Mesodermal cell (in vitro differentiated cells): ENCODE results near the gene AMDHD1.

ENCODE experiments used
- H3K27ac ChIP-seq: 2 replicates; pipeline ENCODE4 v1.7.0; 2013; ENCODE audit warnings: mild to moderate bottlenecking, low read depth, low read length, moderate library complexity; ENCODE audit not compliant: severe bottlenecking
- H3K36me3 ChIP-seq: 2 replicates; pipeline ENCODE4 v1.7.1; 2013; ENCODE audit warnings: mild to moderate bottlenecking, low read length, moderate library complexity; ENCODE audit not compliant: control insufficient read depth, insufficient read depth
- H3K4me1 ChIP-seq: one replicate; pipeline ENCODE4 v1.7.1; 2013; ENCODE audit warnings: mild to moderate bottlenecking, low read length; ENCODE audit not compliant: insufficient read depth, control insufficient read depth, poor library complexity, severe bottlenecking
- H3K4me3 ChIP-seq: 2 replicates; pipeline ENCODE4 v1.7.0; 2013; ENCODE audit warnings: low read length, control low read depth, mild to moderate bottlenecking; ENCODE audit not compliant: insufficient read depth, poor library complexity, severe bottlenecking; ENCODE audit errors: extremely low read depth
- H3K9me3 ChIP-seq: 2 replicates; pipeline ENCODE4 v1.7.1; 2013; ENCODE audit warnings: mild to moderate bottlenecking, low read length, moderate library complexity; ENCODE audit not compliant: control insufficient read depth
- WGBS, 2 experiments: methylation state at CpG; one replicate each; pipeline ENCODE4 v1.1.5; 2013; ENCODE audit warnings: missing lambda C conversion rate in 2 of 2; ENCODE audit not compliant: insufficient coverage in 2 of 2; 5-methylcytosine and 5-hydroxymethylcytosine counted together

AMDHD1 gene

GRCh38 chr12:95995238-95996031 lies 52.3 kb downstream of the AMDHD1 start:
- H3K4me1 ChIP-seq: peaks cover 3% of the 10 kb centered on the region
- H3K4me3 ChIP-seq: no peak overlapping the region
- WGBS, 2 experiments: 92 to 95% methylated on average over 22 to 24 of the region's 29 CpGs
- no peak overlapping the region for H3K27ac ChIP-seq
- no peaks in the 10 kb centered on the region for H3K36me3 ChIP-seq
- H3K9me3 ChIP-seq: no peaks in the 10 kb centered on the region

DNA sequence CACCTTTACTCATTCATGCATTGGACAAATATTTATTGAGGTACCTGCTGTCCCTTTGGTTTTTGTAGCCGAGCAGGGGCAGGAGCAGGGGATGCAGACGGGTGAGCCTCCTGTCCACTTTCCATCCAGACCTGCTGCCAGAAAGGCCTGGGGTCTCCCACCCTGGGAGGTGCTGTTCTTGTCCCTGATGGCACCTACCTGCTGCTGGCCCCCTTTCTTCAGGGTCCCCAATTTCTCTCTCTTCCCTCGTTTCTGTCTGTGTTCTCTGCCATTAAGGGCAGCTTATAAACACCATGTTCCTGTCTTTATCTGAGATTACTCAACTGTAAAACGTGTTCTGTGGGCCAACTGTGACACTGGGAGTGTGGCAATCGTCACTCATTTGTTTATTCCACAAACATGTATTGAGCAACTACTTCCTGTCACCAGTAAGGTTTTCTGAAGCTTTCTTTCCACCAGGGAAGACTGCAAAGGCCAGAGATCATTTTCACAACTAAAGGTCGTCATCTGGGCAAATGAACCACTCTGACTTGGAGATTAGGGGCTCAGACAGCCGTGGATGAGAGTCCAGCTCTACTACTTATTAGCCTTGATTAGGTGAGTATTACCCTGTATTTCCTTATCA lies 53.0 kb downstream of the AMDHD1 start, which contains the start of gene HAL:
Gene HAL (minus strand): TSS at position 311 of the 625 bp plus-strand sequence. CDS start 434 bp downstream, outside the sequence.
- Histone ChIP-seq H3K4me3 (no peak within 1 kb of the TSS), H3K27ac (no peak within 1 kb of the TSS), H3K36me3 (peaks cover 3% of the 10 kb centered on the region), H3K4me1 (peaks cover 3% of the 10 kb centered on the region), H3K9me3 (no peaks in the 10 kb centered on the region)
- 88 to 98% methylated on average over 5 of the region's 7 CpGs for WGBS, 2 experiments

DNA sequence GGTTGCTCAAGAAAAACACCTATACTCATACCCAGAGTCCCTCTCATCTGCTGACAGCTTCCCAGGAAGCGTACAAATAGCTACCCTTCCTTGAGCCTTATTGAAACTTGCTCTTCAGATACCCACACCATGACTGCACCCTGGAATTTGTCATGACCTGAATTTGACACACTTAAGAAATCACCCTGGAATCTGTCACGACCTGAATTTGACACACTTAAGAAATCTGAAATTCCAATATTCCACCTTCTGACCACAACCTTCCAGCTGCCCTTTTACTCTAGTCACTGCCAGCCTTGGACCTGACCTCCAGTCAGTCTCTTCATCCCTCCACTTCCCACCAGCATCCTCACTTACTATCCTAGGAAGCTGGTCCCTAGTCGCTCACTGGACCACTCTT lies 54.1 kb downstream of the AMDHD1 start:
- H3K27ac ChIP-seq: no peak overlapping the region
- no peaks in the 10 kb centered on the region for H3K9me3 ChIP-seq
- no peak overlapping the region for H3K4me3 ChIP-seq
- H3K36me3 ChIP-seq: peaks cover 12% of the 10 kb centered on the region
- H3K4me1 ChIP-seq: peaks cover 3% of the 10 kb centered on the region
- 98 to 100% methylated on average over 2 to 3 of the region's 3 CpGs for WGBS, 2 experiments

GRCh38 chr12:95997911-95998510 lies 54.9 kb downstream of the AMDHD1 start:
- no peak overlapping the region for H3K27ac ChIP-seq
- H3K36me3 ChIP-seq: peaks cover 17% of the 10 kb centered on the region
- WGBS, 2 experiments: 79 to 81% methylated on average over 3 of the region's 5 CpGs
- no peaks in the 10 kb centered on the region for H3K9me3 ChIP-seq
- H3K4me3 ChIP-seq: no peak overlapping the region
- H3K4me1 ChIP-seq: peaks cover 3% of the 10 kb centered on the region

DNA sequence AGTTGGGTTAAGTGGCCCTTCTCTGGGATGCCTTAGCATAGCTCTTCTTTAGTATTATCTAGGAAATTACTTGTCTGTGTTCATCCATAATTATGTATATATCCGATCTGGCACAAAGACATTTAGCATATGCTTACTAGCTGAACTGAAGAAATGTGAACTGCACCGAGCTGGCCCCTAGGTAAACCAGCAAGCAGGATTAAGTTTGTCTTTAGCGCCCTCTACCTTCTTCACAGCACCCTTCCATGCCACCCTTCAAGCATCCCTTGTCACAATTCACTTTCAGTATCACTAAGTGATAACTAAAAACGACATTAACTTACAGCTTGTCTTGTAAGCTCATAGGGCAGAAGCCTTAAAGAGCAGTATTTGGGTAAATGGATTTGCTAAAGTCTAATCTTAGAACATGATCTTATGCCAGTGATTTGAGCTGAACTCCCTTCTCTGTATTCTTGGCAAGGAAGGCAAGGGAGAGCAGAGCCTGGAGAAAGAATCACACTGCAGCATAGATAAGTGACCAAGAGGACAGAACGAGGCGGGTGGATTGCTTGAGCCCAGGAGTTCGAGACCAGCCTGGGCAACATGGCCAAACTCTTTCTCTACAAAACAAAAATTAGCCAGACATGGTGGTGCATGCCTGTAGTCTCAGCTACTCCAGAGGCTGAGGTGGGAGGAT lies 55.6 kb downstream of the AMDHD1 start:
- Histone ChIP-seq H3K36me3 (peaks cover 19% of the 10 kb centered on the region), H3K4me3 (no peak overlapping the region), H3K4me1 (peaks cover 3% of the 10 kb centered on the region), H3K27ac (no peak overlapping the region), H3K9me3 (no peaks in the 10 kb centered on the region)
- 5 to 8% methylated on average over 2 to 3 of the region's 7 CpGs for WGBS, 2 experiments

DNA sequence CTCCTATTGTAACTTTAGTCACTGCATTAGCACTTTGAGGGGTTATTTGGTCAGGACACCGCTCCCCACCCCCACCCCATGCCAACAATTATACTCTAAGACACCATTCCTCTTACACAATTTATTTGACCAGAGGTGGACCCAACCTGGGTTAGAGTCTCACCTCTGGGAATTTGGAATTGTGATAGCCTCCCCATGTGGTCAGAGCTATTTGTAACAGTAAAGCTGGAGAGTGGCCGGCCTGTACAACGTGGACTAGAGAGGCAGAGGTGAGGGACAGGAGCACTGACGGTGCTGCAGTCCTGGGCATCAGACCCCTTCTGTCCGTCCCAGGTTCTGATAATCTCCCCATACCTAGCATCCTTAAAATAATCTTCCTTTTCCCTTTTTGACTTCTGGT lies 56.4 kb downstream of the AMDHD1 start:
- Histone ChIP-seq H3K27ac (no peak overlapping the region), H3K9me3 (no peaks in the 10 kb centered on the region), H3K4me1 (peaks cover 3% of the 10 kb centered on the region), H3K36me3 (peaks cover 21% of the 10 kb centered on the region), H3K4me3 (no peak overlapping the region)
- WGBS, 2 experiments: 74 to 87% methylated on average over 3 to 5 of the region's 5 CpGs

DNA sequence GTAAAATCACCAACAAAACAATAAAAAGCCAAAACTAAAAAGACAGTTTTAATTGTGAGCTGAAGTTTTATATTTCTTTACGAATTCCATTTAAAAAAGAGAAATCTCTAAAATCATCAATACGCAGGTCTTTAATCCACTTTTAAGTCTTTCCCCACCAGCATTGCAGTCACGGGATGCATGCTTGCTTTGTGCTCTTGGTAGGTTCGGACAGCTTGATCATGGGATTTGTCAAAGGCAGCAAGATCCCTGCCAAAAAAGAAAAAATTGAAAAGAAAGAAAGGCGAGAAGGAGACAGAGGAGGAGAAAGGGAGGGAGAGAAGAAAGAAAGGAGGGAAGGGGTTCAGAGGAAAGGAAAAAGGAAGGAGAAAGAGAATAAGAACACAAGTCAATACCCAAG lies 57.7 kb downstream of the AMDHD1 start:
- H3K4me1 ChIP-seq: peaks cover 3% of the 10 kb centered on the region
- H3K27ac ChIP-seq: no peak overlapping the region
- WGBS, 2 experiments: 93 to 100% methylated on average over 3 to 5 of the region's 5 CpGs
- no peaks in the 10 kb centered on the region for H3K9me3 ChIP-seq
- peaks cover 35% of the 10 kb centered on the region for H3K36me3 ChIP-seq
- no peak overlapping the region for H3K4me3 ChIP-seq

DNA sequence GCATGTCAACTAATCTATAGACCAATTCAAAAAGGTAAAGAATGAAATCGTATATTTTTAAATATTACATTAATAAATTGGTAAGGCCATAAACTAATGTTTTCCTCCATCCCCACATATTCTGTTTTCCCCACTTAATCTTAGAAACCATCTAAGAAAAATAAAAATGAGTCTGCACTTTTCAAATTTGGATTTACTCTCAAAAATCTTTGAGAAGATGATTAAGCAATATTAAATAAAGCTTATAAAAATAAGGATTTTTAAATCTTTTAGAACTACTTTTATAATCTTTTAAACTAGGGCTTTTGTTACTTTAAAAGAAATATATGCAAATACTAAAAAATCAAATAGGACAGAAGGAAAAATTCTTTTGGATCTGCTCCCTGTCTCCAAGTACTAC lies 63.6 kb downstream of the AMDHD1 start:
- no CpG with 5 or more reads among the region's 1 CpG for WGBS, 2 experiments
- Histone ChIP-seq H3K4me1 (no peaks in the 10 kb centered on the region), H3K36me3 (peaks cover 54% of the 10 kb centered on the region), H3K4me3 (no peak overlapping the region), H3K9me3 (no peaks in the 10 kb centered on the region), H3K27ac (no peak overlapping the region)

DNA sequence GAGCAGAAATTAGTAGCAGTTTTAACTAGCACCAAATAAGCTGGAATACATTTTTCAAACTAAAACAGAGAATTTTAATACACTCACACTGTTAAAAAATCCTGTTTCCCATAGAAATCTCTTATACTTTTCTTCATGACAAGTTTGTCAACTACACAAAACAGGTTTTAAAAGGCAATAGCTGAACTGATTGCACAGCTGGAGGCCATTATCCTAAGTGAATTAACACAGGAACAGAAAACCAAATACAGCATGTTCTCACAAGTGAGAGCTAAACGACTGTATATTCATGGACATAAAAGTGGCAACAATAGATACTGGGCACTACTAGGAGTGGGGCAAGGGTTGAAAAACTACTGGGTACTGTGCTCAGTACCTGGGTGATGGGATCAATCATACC lies 64.6 kb downstream of the AMDHD1 start:
- Histone ChIP-seq H3K9me3 (no peaks in the 10 kb centered on the region), H3K4me3 (no peak overlapping the region), H3K4me1 (no peaks in the 10 kb centered on the region), H3K27ac (no peak overlapping the region), H3K36me3 (peaks cover 57% of the 10 kb centered on the region)
- 50% methylated on average over 1 of the region's 1 CpG; no CpG with 5 or more reads in 1 of the 2 experiments for WGBS, 2 experiments

- Histone ChIP-seq H3K4me1 (no peaks in the 10 kb centered on the region), H3K4me3 (no peak overlapping the region), H3K27ac (no peak overlapping the region), H3K36me3 (peaks cover 57% of the 10 kb centered on the region), H3K9me3 (no peaks in the 10 kb centered on the region)
- WGBS, 2 experiments: 89 to 100% methylated on average over 2 of the region's 3 CpGs
Observed at GRCh38 chr12:96014943-96015599, 71.9 kb downstream of the AMDHD1 start.
